D341Med (cell line): Measurements from ENCODE around the gene ANKH.

ENCODE experiments used
- DNase-seq: peaks from one replicate; pipeline ENCODE4 v3.0.0; 2012; ENCODE audit warnings: low spot score

The ANKH gene

DNA sequence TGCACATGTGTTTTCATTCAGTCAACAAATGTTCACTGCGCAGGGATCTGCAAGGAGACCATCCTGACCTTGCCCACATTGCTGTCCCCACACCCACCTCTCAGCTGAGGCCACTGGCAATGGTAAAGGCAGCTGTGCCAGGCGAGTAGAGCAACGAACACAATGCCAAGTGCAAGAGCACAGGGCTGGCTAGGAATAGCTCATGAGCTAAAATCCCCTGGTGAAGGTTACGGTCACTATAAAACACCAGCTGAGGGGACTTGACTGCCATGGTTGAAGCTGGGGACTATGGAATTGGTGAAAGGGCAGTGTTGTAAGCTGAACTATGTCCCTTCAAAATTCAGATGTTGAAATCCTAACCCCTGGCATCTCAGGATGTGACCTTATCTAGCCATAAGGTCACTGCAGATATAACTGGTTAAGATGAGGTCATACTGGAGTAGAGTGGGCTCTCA is 111.0 kb downstream of the ANKH start:
- DNase-seq: no peak

- no peak for DNase-seq
Observed at GRCh38 chr5:14759744-14760547, 111.6 kb downstream of the ANKH start.

- no peak for DNase-seq
Observed at GRCh38 chr5:14757850-14758249, 113.7 kb downstream of the ANKH start.

- peak; percentile 44 for DNase-seq
Observed at GRCh38 chr5:14756478-14756877, 115.1 kb downstream of the ANKH start.

DNA sequence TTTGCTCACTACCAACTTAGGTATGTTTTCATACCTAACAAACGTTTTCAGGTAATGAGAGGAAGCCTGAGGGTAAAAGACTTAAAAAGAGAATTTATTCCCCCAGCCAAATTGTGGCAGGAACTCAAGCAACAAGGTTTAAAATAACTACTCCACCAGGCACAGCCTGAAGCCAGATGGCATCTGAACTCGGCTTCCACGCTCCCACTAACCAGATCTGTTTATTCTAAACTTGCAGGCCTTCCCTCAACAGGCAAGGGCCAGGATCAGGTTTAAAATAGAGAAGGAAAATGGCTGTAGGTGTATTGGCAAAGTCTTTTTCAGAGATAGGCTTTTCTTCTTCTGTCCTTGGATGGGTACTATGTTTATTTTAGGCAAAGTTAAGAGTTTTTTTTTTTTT is 117.6 kb downstream of the ANKH start:
- no peak for DNase-seq

DNA sequence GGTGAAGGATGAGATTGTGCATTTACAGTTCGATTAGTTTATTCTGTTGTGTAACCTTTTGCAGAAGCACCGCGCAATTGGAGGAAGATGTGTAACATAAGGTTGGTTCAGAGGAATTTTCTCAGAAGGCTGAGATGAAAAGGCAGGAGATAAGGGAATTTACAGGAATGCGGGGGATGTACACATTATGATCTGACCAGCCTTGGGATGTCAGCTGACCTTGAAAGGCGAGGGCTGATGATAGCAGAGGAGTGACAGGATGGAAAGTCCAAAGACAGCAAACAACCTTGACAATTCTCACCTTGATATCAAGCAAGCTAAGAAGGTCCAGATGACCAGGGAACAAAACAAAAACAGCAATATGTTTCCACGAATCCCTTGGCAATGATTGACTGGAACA is 118.3 kb downstream of the ANKH start:
- no peak for DNase-seq

- no peak for DNase-seq
Observed at GRCh38 chr5:14752497-14753071, 119.0 kb downstream of the ANKH start.

GRCh38 chr5:14750712-14751111 is 120.9 kb downstream of the ANKH start:
- DNase-seq: no peak

- DNase-seq: no peak
Observed at GRCh38 chr5:14749579-14750101, 121.9 kb downstream of the ANKH start.

DNA sequence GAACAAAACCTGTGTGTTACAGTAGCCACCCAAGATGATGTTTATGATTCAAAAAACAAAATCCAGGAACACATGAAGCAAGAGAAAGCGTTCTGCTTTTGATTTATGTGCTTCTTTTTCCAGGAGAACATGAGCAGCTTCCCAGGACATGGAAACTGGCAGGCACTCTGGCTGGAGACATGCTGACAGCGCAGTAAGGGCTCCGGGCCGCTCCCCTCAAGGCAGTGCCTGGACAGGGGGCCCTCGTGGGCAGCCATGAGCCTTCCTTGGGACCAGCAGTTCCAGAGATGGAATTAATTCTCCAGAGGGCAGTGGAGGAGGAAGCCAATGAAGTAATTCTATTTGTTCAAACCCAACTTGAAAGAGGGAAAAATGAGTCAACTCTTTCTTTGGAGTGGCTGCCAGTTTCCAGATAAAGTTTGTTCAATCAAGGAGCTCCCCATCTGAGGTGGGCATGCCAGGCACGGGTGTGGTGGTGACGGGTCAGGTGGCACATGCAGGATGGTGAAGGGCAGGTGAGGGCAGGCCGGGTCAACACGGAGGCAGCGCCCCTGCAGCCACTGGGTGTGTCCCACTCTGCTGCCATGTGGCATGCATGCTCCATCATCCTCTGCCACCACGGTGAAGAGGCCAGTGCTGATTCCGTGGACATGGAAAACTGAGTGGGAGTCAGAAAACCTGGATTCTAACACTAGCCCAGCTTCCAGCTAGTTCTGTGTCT is 123.2 kb downstream of the ANKH start:
- no peak for DNase-seq

GRCh38 chr5:14745753-14746152 is 125.8 kb downstream of the ANKH start:
- DNase-seq: no peak

GRCh38 chr5:14745188-14745563 is 126.4 kb downstream of the ANKH start:
- DNase-seq: no peak

DNA sequence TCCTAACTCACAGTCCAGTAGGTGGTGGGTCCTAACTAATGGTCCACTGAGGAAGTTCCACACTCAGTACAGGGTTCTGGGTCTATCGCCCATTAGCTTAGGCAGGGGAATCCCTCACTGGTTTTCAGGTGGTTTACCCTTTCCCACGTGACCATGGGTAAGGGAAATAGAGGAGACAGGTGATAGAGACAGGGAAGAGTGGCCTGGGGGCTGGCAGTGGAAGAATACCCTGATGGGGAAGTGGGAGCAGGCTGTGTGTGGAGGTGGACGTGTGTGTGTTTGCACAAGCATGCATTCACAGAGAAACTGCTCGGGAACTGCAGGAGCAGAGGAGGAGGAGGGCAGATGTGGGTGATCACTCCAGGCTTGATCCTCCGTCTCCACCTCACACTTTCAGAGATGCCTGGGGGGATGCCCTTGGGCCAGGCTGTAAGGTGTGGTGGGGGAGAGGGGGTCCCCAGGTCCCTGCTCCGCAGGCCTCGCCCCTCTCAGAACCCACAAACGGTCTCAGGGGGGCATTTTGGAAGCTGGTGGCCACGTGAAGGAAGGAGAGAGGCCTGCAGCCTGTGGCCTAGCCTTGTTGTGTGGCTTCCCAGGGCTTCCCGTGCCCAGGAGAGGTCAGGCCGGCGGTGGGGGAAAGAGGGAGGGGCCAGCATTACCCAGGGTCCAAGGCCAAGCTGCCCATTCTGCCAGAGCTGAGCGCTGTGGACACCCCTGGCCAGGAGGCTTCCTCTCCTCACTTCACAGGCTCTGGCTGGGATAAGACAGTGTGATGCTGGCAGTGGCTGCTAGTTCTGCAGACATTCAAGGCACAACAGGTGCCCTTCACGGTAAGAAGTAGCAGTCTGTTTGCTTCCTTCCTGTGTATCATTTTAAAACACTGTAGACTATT is 127.0 kb downstream of the ANKH start:
- DNase-seq: no peak

GRCh38 chr5:14743601-14744295 is 127.8 kb downstream of the ANKH start:
- DNase-seq: no peak

GRCh38 chr5:14742498-14742897 is 129.1 kb downstream of the ANKH start:
- DNase-seq: no peak

GRCh38 chr5:14741801-14742440 is 129.7 kb downstream of the ANKH start:
- DNase-seq: no peak

- DNase-seq: no peak
Observed at GRCh38 chr5:14741131-14741530, 130.4 kb downstream of the ANKH start.

GRCh38 chr5:14739981-14740380 is 131.6 kb downstream of the ANKH start:
- DNase-seq: no peak

DNA sequence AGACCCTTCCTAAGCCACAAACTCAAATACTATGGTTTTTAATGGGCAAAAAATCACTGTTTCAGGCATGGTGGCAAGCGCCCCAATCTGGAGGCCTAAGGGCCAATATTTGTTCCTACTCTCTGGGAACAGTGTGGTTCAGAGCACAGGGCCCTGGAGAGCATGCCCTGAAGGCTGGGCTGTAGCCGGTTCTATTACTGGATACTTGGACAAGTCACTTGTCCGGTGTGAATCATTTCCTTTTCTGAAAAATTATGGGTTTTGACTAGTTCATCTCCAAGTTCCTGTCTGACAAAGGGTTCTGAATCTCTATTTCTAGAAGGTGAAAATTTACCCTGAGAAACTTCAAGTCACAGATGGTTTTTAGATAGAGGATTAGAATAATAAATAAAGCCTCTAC is 132.0 kb downstream of the ANKH start:
- no peak for DNase-seq

DNA sequence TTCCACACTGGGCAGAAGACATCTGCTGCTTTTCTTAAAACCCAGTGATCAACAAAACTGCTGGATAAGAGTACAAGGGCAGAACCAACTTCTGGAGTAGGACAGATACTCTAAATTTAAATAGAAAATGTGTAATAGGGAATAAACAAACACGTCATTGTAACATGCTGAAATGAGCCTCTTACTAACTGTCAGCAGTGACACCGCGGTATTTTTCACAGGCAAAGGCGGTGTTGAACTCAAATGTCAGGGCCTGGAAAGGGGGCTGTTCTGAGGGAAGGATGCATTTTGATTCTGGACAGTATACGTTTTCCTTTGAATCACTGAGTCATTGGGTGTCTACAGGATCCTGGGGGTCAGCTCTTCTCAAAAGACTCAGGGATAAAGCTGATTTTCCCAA is 133.5 kb downstream of the ANKH start:
- no peak for DNase-seq

- no peak for DNase-seq
Observed at GRCh38 chr5:14737291-14737690, 134.3 kb downstream of the ANKH start.
